Measurements from ENCODE around the gene PVALEF.
A peak's percentile ranks its signal among the peaks of the same experiment; 100 is the strongest.
"Not testable (repeated sequence)": the region's sequence is repeated elsewhere in the genome, so short reads cannot be mapped to it uniquely, and the experiment has no call there.

The PVALEF gene

DNA sequence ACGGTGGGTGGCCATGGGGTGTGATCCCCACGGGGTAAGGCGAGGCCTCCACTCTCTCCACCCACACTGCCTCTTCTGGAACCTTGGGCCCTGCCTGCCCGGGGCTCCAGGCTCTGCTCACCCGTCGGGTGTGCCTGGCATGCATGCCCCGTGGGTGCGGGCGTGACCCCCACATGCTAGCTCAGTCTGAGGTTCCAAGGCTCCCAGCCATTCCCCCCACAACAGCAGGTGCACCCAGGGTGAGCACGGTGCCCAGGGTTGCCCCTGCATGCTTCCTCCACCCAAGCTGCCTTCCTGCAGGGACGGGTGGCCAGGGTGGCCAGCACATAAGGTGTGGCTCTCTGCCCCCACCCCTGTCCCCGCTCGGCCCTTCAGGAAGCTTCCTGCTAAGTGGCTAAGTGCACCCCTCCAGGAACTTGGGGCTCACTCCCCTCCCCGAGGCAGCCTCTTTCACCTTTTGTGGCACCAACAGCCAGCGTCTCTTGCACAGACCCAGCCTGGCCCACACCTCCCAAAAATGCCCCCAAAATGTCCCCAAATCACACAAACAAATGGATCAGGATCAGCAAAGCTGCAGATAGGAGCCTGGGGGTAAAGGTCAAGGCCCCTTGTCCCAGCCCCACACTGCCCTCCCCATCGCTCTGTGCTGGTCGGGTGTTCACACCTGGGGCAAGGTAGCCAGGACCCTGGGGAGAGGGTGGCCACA lies 21.4 kb upstream of the PVALEF start:
- H3K9ac ChIP-seq: 0 out of 2 replicates have a peak overlapping the region, but pooled peaks have one; percentile 41

DNA sequence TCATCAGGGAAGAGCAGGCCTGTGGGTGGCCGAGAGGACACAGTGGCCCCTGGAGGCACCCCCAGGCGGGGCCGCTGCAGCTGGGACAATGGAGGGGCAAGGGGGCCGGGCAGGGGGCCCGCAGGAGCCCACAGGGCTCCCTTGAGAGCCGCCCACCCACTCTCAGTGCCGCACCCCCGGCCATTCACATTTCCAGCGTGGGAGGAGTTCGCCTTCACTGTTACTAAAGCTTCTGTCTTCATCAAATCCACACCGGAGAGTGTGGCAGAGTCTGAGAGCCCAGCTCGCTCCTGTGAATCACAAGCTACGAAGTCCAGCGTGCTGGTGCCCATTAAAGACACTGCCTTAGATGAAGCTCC lies 20.9 kb upstream of the PVALEF start:
- Histone ChIP-seq H4K20me1 (no peaks in the 10 kb centered on the region), H3K9ac (0 out of 2 replicates have a peak overlapping the region, but pooled peaks have one; percentile 41), H3K4me3 (no peak overlapping the region), H3K27me3 (no peaks in the 10 kb centered on the region), H3K4me2 (peak overlapping the region; percentile 91), H3K36me3 (no peaks in the 10 kb centered on the region), H3K9me3 (no peaks in the 10 kb centered on the region), H3K4me1 (peaks cover 76% of the 10 kb centered on the region), H3K27ac (no peak overlapping the region)
- no peak for TF ChIP-seq Cebpa-rat (IDR thresholded peaks at IDR 0.05)

More for the DNA sequence above, 21.4 kb upstream of the PVALEF start:
- Histone ChIP-seq H3K4me1 (peaks cover 76% of the 10 kb centered on the region), H3K4me2 (peak overlapping the region; percentile 91), H3K4me3 (no peak overlapping the region), H4K20me1 (no peaks in the 10 kb centered on the region), H3K36me3 (no peaks in the 10 kb centered on the region), H3K9me3 (no peaks in the 10 kb centered on the region), H3K27ac (no peak overlapping the region), H3K27me3 (no peaks in the 10 kb centered on the region)
- TF ChIP-seq Cebpa-rat (IDR thresholded peaks at IDR 0.05): no peak

DNA sequence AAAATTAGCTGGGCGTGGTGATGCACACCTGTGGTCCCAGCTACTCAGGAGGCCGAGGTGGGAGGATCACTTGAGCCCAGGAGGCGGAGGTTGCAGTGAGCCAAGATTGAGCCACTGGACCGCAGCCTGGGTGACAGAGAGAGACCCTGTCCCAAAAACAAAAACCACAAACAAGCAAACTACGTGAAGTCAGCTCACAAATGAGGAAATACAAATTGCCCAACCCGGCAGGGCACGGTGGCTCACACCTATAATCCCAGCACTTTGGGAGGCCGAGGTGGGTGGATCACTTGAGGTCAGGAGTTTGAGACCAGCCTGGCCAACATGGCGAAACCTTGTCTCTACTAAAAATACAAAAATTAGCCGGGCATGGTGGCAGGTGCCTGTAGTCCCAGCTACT lies 19.1 kb upstream of the PVALEF start:
- not testable (repeated sequence) for H3K4me2 ChIP-seq, H3K9me3 ChIP-seq, H3K27ac ChIP-seq, H4K20me1 ChIP-seq, H3K36me3 ChIP-seq, H3K27me3 ChIP-seq, H3K4me3 ChIP-seq, H3K9ac ChIP-seq
- H3K4me1 ChIP-seq: peaks cover 71% of the 10 kb centered on the region

DNA sequence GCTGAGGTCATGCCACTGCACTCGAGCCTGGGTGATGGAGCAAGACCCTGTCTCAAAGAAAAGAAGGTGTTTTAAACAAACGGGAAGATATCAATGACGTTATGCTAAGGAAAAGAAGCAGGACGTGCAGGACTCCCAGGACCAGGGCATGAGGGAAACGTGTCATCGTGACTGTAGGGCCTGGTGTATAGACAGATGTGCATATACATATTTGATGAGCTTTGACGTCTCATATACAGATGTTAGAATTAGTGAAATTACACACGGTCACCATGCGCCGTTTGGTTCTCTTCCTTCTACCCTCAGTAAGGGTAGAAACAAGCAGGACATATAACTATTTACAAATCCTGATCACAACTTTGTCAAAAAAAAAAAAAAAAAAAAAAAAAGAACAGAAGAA lies 17.6 kb upstream of the PVALEF start:
- no peak overlapping the region for H3K9ac ChIP-seq
- 0 out of 2 replicates have a peak, but pooled peaks cover 7% of the 10 kb centered on the region for H3K27me3 ChIP-seq
- no peak for TF ChIP-seq Cebpa-rat (IDR thresholded peaks at IDR 0.05)
- no peaks in the 10 kb centered on the region for H4K20me1 ChIP-seq
- no peak overlapping the region for H3K27ac ChIP-seq
- H3K4me1 ChIP-seq: peaks cover 70% of the 10 kb centered on the region
- H3K4me2 ChIP-seq: no peak overlapping the region
- H3K36me3 ChIP-seq: no peaks in the 10 kb centered on the region
- H3K4me3 ChIP-seq: no peak overlapping the region
- H3K9me3 ChIP-seq: no peaks in the 10 kb centered on the region

DNA sequence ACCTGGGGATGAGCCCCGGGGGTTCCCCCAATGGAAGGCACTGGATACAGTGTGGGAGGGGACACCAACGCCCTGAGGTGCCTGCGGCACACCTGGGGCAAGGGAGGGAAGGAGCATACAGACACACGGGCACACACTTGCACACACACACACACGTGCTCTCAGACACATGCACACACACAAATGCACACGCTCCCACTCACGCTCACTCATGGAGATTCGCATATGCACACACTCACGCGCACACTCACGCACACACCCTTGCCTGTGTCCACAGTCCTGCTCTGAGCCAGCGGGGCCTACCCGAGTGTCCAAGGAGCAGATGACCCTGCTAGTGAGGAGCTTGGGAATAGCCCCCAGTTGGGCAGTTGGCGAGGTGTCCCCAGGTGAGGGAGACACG lies 16.7 kb upstream of the PVALEF start:
- Histone ChIP-seq H3K4me2 (peak overlapping the region; percentile 71), H4K20me1 (no peaks in the 10 kb centered on the region), H3K27me3 (0 out of 2 replicates have a peak, but pooled peaks cover 7% of the 10 kb centered on the region), H3K4me1 (peaks cover 70% of the 10 kb centered on the region), H3K9me3 (no peaks in the 10 kb centered on the region), H3K36me3 (no peaks in the 10 kb centered on the region), H3K27ac (no peak overlapping the region), H3K4me3 (no peak overlapping the region), H3K9ac (no peak overlapping the region)
- TF ChIP-seq Cebpa-rat (IDR thresholded peaks at IDR 0.05): no peak

DNA sequence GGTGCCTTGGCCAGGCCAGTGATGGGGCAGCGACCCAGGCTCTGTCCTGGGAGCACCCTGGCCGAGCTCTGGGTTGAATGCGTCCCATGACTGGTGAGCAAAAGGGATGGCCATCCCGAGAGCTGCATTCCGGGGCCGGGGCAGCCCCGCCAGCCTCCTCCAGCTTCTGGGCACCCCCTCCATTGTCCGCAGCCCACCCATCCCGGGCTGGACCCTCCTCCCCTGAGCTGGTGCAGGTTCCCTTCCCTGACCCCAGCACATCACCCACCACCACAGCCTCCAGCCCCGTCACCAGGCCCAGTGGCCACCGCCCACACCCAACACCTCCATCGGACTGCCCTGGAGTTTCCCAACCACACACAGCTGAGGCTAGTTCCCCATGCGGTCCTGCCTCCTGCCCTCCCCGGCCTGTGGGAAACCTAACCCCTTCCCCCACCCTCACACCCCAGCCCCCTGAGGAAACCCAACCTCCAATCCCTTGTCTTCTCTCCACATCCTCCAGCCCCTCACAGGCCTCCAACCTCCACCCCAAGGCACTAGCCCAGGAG lies 16.2 kb upstream of the PVALEF start:
- peak overlapping the region; percentile 71 for H3K4me2 ChIP-seq
- TF ChIP-seq Cebpa-rat (IDR thresholded peaks at IDR 0.05): no peak
- no peaks in the 10 kb centered on the region for H3K9me3 ChIP-seq
- no peaks in the 10 kb centered on the region for H4K20me1 ChIP-seq
- H3K27me3 ChIP-seq: 0 out of 2 replicates have a peak, but pooled peaks cover 7% of the 10 kb centered on the region
- H3K9ac ChIP-seq: no peak overlapping the region
- H3K4me1 ChIP-seq: peaks cover 70% of the 10 kb centered on the region
- H3K27ac ChIP-seq: no peak overlapping the region
- H3K4me3 ChIP-seq: no peak overlapping the region
- H3K36me3 ChIP-seq: no peaks in the 10 kb centered on the region

DNA sequence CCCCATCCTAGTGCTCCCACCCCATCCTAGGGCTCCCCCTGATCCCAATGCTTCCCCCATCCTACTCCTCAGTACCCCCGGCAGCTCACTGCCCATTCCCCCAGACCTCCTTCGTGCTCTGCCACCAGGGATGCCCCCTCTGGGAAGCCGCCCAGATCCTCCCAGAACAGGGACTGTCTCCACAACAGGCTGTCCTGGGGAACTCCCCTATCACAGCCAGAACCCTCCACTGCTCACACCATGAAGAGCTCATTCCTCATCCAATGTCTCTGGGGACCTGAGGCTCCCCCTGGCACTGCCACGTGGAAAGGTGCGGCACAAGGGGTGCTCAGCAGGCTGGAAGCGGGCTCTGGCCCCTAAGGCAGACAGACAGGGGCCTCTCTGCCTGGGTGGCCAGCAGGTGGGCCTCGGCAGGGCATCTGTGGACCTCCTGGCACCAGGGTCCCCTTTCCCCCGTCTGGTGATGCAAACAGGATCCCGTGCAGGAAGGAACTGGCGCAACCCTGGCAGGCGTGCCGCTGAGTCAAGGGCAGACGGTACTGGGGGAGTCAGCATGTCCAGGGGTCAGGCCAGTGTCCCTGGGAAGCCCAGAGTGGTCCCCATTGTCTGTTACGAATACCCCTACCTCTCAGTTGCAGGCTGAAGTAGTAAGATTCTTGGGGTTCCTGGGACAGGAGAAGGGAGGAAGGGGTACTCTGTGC lies 14.8 kb upstream of the PVALEF start:
- Histone ChIP-seq H3K4me3 (no peak overlapping the region), H3K9me3 (no peaks in the 10 kb centered on the region), H3K4me2 (peak overlapping the region; percentile 44; the same call in 1 of the 2 replicates), H3K9ac (no peak overlapping the region), H3K4me1 (peaks cover 57% of the 10 kb centered on the region), H4K20me1 (no peaks in the 10 kb centered on the region), H3K27me3 (0 out of 2 replicates have a peak, but pooled peaks cover 7% of the 10 kb centered on the region), H3K27ac (no peak overlapping the region), H3K36me3 (no peaks in the 10 kb centered on the region)
- TF ChIP-seq Cebpa-rat (IDR thresholded peaks at IDR 0.05): no peak

DNA sequence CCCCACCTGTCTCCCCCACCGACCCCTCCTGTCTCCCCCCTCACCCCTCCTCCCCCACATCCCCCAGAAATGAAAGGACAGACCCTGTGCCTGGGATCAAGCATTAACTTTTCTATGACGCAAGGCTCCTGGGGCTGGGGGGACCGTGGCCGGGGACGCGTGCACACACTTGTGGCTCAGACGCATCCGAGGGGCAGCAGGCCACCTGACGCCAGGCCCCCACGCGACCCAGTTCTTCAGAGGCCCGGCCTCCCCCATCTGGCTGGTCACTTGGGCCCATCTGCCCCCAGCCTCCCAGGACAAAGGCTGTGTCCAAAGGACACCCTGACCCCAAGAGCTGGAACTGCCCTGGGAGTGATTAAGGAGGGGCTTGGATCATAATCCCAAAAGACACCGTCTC lies 14.0 kb upstream of the PVALEF start:
- no peak overlapping the region for H3K4me3 ChIP-seq
- no peak for TF ChIP-seq Cebpa-rat (IDR thresholded peaks at IDR 0.05)
- H3K27me3 ChIP-seq: 0 out of 2 replicates have a peak, but pooled peaks cover 7% of the 10 kb centered on the region
- peaks cover 54% of the 10 kb centered on the region for H3K4me1 ChIP-seq
- no peaks in the 10 kb centered on the region for H3K9me3 ChIP-seq
- no peak overlapping the region for H3K4me2 ChIP-seq
- H3K27ac ChIP-seq: no peak overlapping the region
- H4K20me1 ChIP-seq: no peaks in the 10 kb centered on the region
- no peaks in the 10 kb centered on the region for H3K36me3 ChIP-seq
- no peak overlapping the region for H3K9ac ChIP-seq

DNA sequence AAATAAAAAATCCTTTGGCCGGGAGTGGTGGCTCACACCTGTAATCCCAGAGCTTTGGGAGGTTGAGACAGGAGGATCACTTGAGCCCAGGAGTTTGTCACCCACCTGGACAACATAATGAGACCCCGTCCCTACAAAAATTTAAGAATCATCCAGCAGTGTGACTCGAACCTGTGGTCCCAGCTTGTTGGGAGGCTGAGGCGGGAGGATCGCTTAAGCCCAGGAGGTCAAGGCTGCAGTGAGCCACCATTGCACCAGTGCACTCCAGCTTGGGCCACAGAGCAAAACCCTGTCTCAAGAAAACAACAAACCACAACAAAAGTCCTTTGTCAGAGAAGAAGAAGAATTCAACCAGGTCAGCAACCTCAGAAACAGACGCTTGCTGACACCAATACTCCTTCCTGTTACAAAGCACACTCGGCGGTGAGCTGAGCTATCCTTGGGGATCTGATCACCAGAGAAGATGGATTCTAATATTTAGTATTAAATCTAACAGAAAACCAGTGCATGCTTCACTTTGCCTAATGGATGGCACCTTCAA lies 12.9 kb upstream of the PVALEF start:
- H3K9me3 ChIP-seq: no peaks in the 10 kb centered on the region
- no peak overlapping the region for H3K4me3 ChIP-seq
- H3K36me3 ChIP-seq: no peaks in the 10 kb centered on the region
- peak overlapping the region; percentile 49 for H3K4me2 ChIP-seq
- no peaks in the 10 kb centered on the region for H4K20me1 ChIP-seq
- 0 out of 2 replicates have a peak, but pooled peaks cover 7% of the 10 kb centered on the region for H3K27me3 ChIP-seq
- no peak for TF ChIP-seq Cebpa-rat (IDR thresholded peaks at IDR 0.05)
- H3K27ac ChIP-seq: no peak overlapping the region
- no peak overlapping the region for H3K9ac ChIP-seq
- H3K4me1 ChIP-seq: peaks cover 54% of the 10 kb centered on the region

DNA sequence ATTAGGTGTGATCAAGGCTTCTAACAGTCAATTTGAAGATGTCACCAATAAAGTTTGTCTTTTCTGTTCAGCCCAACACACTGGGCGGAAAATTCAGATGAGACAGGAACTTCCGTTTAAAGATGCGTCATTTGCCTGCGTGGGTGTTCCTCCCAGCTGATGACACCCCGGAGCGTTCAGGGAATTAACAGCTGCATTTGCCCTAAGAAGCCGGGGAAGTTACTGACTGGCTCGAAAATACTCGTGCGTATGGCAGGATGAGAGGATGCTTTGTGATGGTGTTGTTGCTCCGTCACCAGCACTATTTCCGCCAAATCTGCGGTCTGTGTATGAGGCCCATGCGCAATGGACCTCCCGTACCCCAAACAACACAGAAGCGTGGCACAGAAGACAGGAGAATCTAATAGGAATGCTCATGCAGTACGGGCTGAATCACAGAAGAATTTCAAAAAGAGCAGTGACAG lies 11.9 kb upstream of the PVALEF start:
- no peak overlapping the region for H3K4me3 ChIP-seq
- H3K9ac ChIP-seq: no peak overlapping the region
- H3K27me3 ChIP-seq: 0 out of 2 replicates have a peak, but pooled peaks cover 7% of the 10 kb centered on the region
- TF ChIP-seq Cebpa-rat (IDR thresholded peaks at IDR 0.05): no peak
- no peak overlapping the region for H3K27ac ChIP-seq
- H4K20me1 ChIP-seq: no peaks in the 10 kb centered on the region
- no peaks in the 10 kb centered on the region for H3K36me3 ChIP-seq
- no peaks in the 10 kb centered on the region for H3K9me3 ChIP-seq
- peak overlapping the region; percentile 49 for H3K4me2 ChIP-seq
- H3K4me1 ChIP-seq: peaks cover 51% of the 10 kb centered on the region

DNA sequence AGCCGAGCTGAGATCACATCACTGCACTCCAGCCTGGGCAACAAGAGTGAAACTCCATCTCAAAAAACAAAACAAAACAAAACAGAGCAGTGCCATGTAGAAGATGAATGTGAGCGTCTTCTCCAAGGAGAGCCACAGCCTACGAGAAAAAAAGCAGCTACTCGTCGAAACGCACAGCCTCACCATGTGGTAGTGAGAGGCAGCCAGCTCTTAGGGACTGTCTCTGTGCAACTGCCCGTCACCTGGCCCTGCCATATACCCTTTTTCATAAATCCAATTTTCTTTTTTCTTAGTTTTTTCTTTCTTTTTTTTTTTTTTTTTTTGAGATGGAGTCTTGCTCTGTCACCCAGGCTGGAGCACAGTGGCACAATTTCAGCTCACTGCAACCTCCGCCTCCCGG lies 11.3 kb upstream of the PVALEF start:
- not testable (repeated sequence) for H3K36me3 ChIP-seq, H3K9ac ChIP-seq, H3K9me3 ChIP-seq, H4K20me1 ChIP-seq, H3K27me3 ChIP-seq, H3K4me3 ChIP-seq, H3K27ac ChIP-seq
- Histone ChIP-seq H3K4me2 (peak overlapping the region; percentile 49; the same call in 1 of the 2 replicates), H3K4me1 (peaks cover 45% of the 10 kb centered on the region)

All from BLaER1 (cell line).